ENCODE results near the gene BOD1.

BOD1 gene

DNA sequence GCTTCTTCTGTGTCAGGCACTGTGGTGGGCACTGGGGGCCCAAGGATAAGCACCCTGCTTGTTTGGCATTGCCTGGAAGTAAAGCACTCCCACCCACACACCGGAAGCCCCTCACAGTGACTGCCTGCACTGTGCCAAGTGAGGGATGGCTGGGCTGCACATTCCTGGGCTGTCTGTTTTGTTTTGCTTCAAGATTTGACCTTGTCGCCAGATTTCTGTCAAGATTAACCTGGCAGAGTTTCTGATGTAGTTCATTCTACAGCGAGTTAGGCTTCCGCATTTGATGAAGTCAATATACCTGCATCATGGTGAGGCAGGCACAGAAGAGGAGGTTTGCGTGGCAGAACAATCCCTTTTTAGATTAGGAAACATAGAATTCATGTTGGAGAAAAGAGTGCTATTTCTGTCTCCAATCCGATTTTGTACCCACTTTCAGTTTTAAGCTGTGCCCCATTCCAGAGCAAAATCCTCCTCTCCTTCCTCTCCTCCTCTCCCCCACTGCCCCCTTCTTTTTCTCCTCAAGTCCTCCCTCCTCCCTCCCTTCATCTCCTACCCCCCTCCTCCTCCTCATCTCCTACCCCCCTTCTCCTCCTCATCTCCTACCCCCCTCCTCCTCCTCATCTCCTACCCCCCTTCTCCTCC, 14.4 kb upstream of the BOD1 start:
- TF ChIP-seq, protein P1, sequence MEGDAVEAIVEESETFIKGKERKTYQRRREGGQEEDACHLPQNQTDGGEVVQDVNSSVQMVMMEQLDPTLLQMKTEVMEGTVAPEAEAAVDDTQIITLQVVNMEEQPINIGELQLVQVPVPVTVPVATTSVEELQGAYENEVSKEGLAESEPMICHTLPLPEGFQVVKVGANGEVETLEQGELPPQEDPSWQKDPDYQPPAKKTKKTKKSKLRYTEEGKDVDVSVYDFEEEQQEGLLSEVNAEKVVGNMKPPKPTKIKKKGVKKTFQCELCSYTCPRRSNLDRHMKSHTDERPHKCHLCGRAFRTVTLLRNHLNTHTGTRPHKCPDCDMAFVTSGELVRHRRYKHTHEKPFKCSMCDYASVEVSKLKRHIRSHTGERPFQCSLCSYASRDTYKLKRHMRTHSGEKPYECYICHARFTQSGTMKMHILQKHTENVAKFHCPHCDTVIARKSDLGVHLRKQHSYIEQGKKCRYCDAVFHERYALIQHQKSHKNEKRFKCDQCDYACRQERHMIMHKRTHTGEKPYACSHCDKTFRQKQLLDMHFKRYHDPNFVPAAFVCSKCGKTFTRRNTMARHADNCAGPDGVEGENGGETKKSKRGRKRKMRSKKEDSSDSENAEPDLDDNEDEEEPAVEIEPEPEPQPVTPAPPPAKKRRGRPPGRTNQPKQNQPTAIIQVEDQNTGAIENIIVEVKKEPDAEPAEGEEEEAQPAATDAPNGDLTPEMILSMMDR (IDR thresholded peaks at IDR 0.05; ENCODE audit: borderline replicate concordance, insufficient read depth, low read depth, low read length), result no peak
- no peak overlapping the region for H3K4me3 ChIP-seq (ENCODE audit: low read depth, low read length)

DNA sequence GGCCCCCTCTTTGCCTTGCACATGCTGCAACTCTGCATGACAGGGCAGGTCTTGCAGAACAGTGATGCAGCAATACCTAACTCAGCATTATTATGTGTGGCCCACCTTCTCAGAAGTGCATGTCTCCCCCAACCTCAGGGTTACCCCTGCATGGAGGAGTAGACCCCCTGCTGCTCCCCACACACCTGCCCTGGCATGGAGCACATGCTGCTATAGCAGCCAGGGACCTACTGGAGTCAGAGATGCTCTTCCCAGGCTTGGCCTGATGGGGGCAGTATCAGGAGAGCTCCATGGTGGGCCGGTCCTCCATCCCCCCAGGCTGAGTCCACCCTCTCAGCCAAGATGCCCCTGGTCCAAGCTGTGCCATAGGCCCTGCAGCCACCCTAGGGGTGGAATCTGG, 13.2 kb upstream of the BOD1 start:
- no peak overlapping the region for H3K4me3 ChIP-seq (ENCODE audit: low read depth, low read length)
- TF ChIP-seq, protein P1 (IDR thresholded peaks at IDR 0.05; ENCODE audit: borderline replicate concordance, insufficient read depth, low read depth, low read length), result peak; percentile 71; the same call in 1 of the 2 replicates

DNA sequence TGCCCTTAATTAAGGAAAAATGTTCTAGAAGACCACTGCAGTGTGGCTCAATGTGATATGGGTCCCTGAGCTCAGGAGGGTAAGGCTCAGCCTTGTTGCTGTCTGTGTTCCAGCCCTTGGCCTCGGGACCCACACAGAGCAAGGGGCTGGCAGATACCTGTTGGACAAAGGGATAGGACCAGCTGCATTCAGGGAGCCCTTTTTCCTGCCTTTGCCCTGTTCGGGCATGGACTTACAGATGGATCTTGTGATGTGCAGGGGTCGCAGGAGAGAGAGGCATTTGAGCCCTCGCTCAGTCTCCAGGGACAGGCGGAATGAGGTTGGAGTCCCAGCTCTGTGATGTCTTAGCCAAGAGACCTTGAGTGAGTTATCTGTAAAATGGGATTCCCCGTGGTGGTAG, 12.1 kb upstream of the BOD1 start:
- TF ChIP-seq, protein P1 (IDR thresholded peaks at IDR 0.05; ENCODE audit: borderline replicate concordance, insufficient read depth, low read depth, low read length), result no peak
- H3K4me3 ChIP-seq (ENCODE audit: low read depth, low read length), result no peak overlapping the region

DNA sequence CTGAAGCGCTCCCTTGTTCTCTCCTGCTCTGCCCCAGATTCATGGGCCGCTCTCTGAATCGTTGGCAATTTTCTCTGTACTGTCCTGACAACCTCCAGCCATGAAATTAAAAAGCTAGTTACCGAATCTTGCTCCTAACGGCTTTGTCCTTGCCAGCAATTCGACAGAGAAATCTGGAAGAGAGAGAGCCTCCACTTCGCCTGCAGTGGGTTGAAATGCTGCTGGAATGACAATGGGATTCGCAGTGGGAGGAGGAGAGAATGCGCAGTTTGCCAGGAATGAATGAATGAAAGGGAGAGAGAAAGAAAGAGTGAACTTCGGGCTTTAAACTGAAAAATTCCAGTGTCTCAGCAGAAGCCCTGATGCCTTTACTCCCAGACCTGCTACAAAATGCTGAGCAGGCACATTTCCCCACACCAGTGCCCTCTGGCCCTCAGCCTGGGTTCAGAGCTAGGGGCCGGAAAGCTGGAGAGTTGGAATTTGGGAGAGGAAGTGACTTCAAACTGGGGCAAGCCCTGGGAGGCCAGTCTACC, 11.5 kb upstream of the BOD1 start:
- no peak overlapping the region for H3K4me3 ChIP-seq (ENCODE audit: low read depth, low read length)
- TF ChIP-seq, protein P1 (IDR thresholded peaks at IDR 0.05; ENCODE audit: borderline replicate concordance, insufficient read depth, low read depth, low read length), result no peak

DNA sequence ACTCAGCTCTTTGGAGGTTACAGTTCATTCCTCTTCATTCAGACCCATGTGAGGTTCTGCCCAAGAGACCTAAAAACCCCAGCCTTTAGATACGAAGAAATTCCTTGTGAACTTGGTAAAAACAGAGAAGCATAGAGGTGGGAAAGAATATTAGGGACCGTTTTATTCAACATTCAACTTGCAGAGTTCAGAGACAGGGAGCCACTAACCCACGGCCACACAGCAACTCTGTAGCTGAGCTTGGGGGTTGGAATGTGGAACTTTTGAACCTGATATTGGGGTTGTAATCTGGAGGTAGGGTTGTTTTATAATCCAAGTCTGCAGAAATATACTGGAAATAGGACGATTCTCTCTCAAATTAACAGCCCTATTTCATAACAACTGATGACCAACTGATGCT, 10.8 kb upstream of the BOD1 start:
- TF ChIP-seq, protein P1 (IDR thresholded peaks at IDR 0.05; ENCODE audit: borderline replicate concordance, insufficient read depth, low read depth, low read length), result no peak
- H3K4me3 ChIP-seq (ENCODE audit: low read depth, low read length), result no peak overlapping the region

DNA sequence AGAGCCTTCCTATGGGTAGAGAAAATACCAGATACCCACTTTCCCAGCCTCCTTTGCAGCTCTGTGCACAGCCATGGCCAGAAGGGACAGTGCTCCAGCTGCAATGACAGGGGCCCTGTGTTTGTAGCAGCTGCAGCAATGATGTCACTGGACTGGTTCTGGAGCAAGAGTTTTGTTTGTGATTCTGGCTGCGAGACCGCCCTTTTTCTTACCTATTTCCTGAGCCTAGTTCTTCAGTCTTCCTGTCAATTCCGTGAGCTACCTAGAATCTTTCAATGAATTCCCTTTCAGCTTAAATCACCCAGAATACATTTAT, 10.0 kb upstream of the BOD1 start:
- TF ChIP-seq, protein P1 (IDR thresholded peaks at IDR 0.05; ENCODE audit: borderline replicate concordance, insufficient read depth, low read depth, low read length), result no peak

More for the DNA sequence above, 10.0 kb upstream of the BOD1 start:
- H3K4me3 ChIP-seq (ENCODE audit: low read depth, low read length), result no peak overlapping the region
